Endothelial cell of umbilical vein (primary cell): ENCODE results near the gene HAL.

Experiments used
- CTCF ChIP-seq, 2 donors: IDR thresholded peaks; 1 replicate in 1 of 2; 2 replicates in 1 of 2; pipeline ENCODE4 v1.5.1; 2011; ENCODE audit warnings: low read length in 2 of 2, mild to moderate bottlenecking in 2 of 2, moderate library complexity in 2 of 2, control low read depth in 1 of 2, inconsistent platforms in 1 of 2, low read depth in 1 of 2; ENCODE audit not compliant: insufficient read depth in 1 of 2; ENCODE audit errors: extremely low read depth in 1 of 2
- EZH2 ChIP-seq: IDR thresholded peaks from 2 replicates; pipeline ENCODE4 v1.6.1; 2012; ENCODE audit warnings: borderline replicate concordance, low read depth, mild to moderate bottlenecking, moderate library complexity, low read length, inconsistent platforms; ENCODE audit not compliant: severe bottlenecking
- FOS ChIP-seq: IDR thresholded peaks from 2 replicates; pipeline ENCODE4 v1.6.1; 2011; ENCODE audit warnings: mild to moderate bottlenecking, low read length, moderate library complexity, borderline replicate concordance; ENCODE audit not compliant: insufficient read depth
- GATA2 ChIP-seq: IDR thresholded peaks from 2 replicates; pipeline ENCODE4 v1.7.0; 2011; ENCODE audit warnings: low read depth, mild to moderate bottlenecking, moderate library complexity, mixed read lengths, low read length; ENCODE audit not compliant: insufficient read length, insufficient read depth
- JUN ChIP-seq: IDR thresholded peaks from 2 replicates; pipeline ENCODE4 v1.6.1; 2011; ENCODE audit warnings: borderline replicate concordance, low read depth; ENCODE audit not compliant: insufficient read length, insufficient read depth
- MAX ChIP-seq: IDR thresholded peaks from 2 replicates; pipeline ENCODE4 v1.6.1; 2011; ENCODE audit not compliant: insufficient read depth, insufficient read length
- MYC ChIP-seq: IDR thresholded peaks from one replicate; pipeline ENCODE4 v1.6.1; 2011; ENCODE audit warnings: mild to moderate bottlenecking, low read depth, low read length
- POLR2A ChIP-seq: IDR thresholded peaks from 2 replicates; pipeline ENCODE4 v1.6.1; 2012; ENCODE audit warnings: low read depth, mild to moderate bottlenecking, control low read depth, low read length
- POLR2AphosphoS5 ChIP-seq: IDR thresholded peaks from 2 replicates; pipeline ENCODE4 v1.6.1; 2012; ENCODE audit warnings: low read depth, mild to moderate bottlenecking, control low read depth, low read length, moderate library complexity; ENCODE audit not compliant: insufficient read depth

GRCh38 chr12:95974358-95974757, 21.8 kb downstream of the HAL start:
- TF ChIP-seq EZH2 (no peak), CTCF (IDR thresholded peaks at IDR 0.05; ENCODE audit: extremely low read depth in 1 of 2, insufficient read depth in 1 of 2, low read depth in 1 of 2, low read length in 2 of 2) (no peak), POLR2AphosphoS5 (no peak), POLR2A (no peak), GATA2 (no peak), MAX (no peak), FOS (no peak), MYC (no peak), JUN (no peak)
